IPS-11a (cell line): Measurements from ENCODE around the gene C1GALT1.

Experiments used
- H3K4me3 ChIP-seq: one replicate; pipeline ENCODE4 v1.5.1; 2013; ENCODE audit warnings: low read depth, low read length, control low read depth

The C1GALT1 gene

GRCh38 chr7:7265081-7266075 is 83.0 kb downstream of the C1GALT1 start:
- H3K4me3 ChIP-seq: no peak overlapping the region

- H3K4me3 ChIP-seq: no peak overlapping the region
These were observed 84.0 kb downstream of the C1GALT1 start for GRCh38 chr7:7266257-7266881.

GRCh38 chr7:7271094-7271874 is 88.9 kb downstream of the C1GALT1 start:
- no peak overlapping the region for H3K4me3 ChIP-seq

GRCh38 chr7:7272294-7272693 is 90.0 kb downstream of the C1GALT1 start:
- H3K4me3 ChIP-seq: no peak overlapping the region

GRCh38 chr7:7274782-7275181 is 92.4 kb downstream of the C1GALT1 start:
- H3K4me3 ChIP-seq: no peak overlapping the region

- H3K4me3 ChIP-seq: no peak overlapping the region
These were observed 93.8 kb downstream of the C1GALT1 start for GRCh38 chr7:7276161-7276560.

GRCh38 chr7:7290429-7291122 is 108.2 kb downstream of the C1GALT1 start:
- no peak overlapping the region for H3K4me3 ChIP-seq

GRCh38 chr7:7292085-7292484 is 109.7 kb downstream of the C1GALT1 start:
- H3K4me3 ChIP-seq: no peak overlapping the region

- H3K4me3 ChIP-seq: no peak overlapping the region
These were observed 110.3 kb downstream of the C1GALT1 start for GRCh38 chr7:7292608-7293007.

GRCh38 chr7:7293092-7293491 is 110.7 kb downstream of the C1GALT1 start:
- H3K4me3 ChIP-seq: no peak overlapping the region

GRCh38 chr7:7294911-7295310 is 112.6 kb downstream of the C1GALT1 start:
- no peak overlapping the region for H3K4me3 ChIP-seq
